AG04450 (cell line): ENCODE data around the gene MPND. TPM values are rescaled to one million over a fixed set of nuclear protein-coding genes. Genes with fewer than 3 reads are reported as not detected.

Experiments
- CTCF ChIA-PET: fragments of 300-600, 350-600 bp; formaldehyde crosslinking; extraction: SDS; loops from one replicate; lab custom pipeline; 2022; ENCODE audit warnings: antibody characterized with exemption, inconsistent platforms; lab: Charles Lee
- POLR2A ChIA-PET: fragments of 350-600 bp; formaldehyde crosslinking; extraction: SDS; loops from one replicate; lab custom pipeline; 2021; ENCODE audit warnings: antibody characterized with exemption, inconsistent platforms; lab: Yijun Ruan, JAX
- DNase-seq: peaks from one replicate; pipeline ENCODE4 v3.0.0-alpha.2; 2011; ENCODE audit warnings: low read depth, low spot score
- H3K27ac ChIP-seq: one replicate; pipeline ENCODE4 v1.5.1; 2012; ENCODE audit warnings: low read depth, low read length, control low read depth
- H3K27me3 ChIP-seq: one replicate; pipeline ENCODE4 v1.6.0; 2012; ENCODE audit warnings: low read length; ENCODE audit not compliant: control insufficient read depth, insufficient read depth
- H3K4me3 ChIP-seq: 2 replicates; pipeline ENCODE4 v1.5.1; 2011; ENCODE audit warnings: mild to moderate bottlenecking, low read depth, low read length, control low read depth
- H3K9me3 ChIP-seq: 2 replicates; pipeline ENCODE4 v1.5.1; 2012; ENCODE audit warnings: low read length; ENCODE audit not compliant: control insufficient read depth, insufficient read depth
- CTCF ChIP-seq: IDR thresholded peaks from 2 replicates; pipeline ENCODE4 v1.5.1; 2011; ENCODE audit warnings: low read depth, low read length, control low read depth, inconsistent platforms
- polyA plus RNA-seq: library from polyadenylated mRNA; depleted of rRNA; stranded (reverse); fragments of >200 nt; gene quantifications from 2 replicates; pipeline ENCODE4 v1.2.3, GENCODE V29; 2011

MPND gene
- polyA plus RNA-seq, 1 experiment = 5.1 TPM

GRCh38 chr19:4352701-4353121, 9.3 kb downstream of the MPND start:
- POLR2A ChIA-PET = interaction anchor here (0.6 to 1.8 kb wide), 4 partner anchors 10 to 119 kb away, joined by 4 to 13 read pairs (median 4); partner anchors contain the start of gene MPND
- peak; percentile 80 for TF ChIP-seq CTCF
- Histone ChIP-seq H3K27me3 (no peaks in the 10 kb centered on the region), H3K4me3 (no peak overlapping the region), H3K27ac (no peak overlapping the region), H3K9me3 (no peaks in the 10 kb centered on the region)
- no peak for DNase-seq
- CTCF ChIA-PET = interaction anchor here (0.5 to 2.8 kb wide), 28 partner anchors 9 to 1576 kb away, joined by 3 to 58 read pairs (median 4); partner anchors contain the start of genes CHAF1A, HDGFL2, MPND and YJU2

- POLR2A ChIA-PET = no interaction called here
- CTCF ChIA-PET = no interaction called here
- TF ChIP-seq CTCF = no peak
- no peak overlapping the region for H3K27ac ChIP-seq
- H3K4me3 ChIP-seq = no peak overlapping the region
- no peak for DNase-seq
- H3K27me3 ChIP-seq = no peaks in the 10 kb centered on the region
- H3K9me3 ChIP-seq = no peaks in the 10 kb centered on the region
Observed at GRCh38 chr19:4354282-4354681, 10.9 kb downstream of the MPND start.

- H3K4me3 ChIP-seq = no peak overlapping the region
- DNase-seq = no peak
- TF ChIP-seq CTCF = no peak
- H3K9me3 ChIP-seq = no peaks in the 10 kb centered on the region
- ChIA-PET CTCF (interaction anchor here (0.6 kb wide), 1 partner anchor 17 kb away, joined by 3 read pairs; no protein-coding TSS in a partner anchor), POLR2A (interaction anchor here (0.6 kb wide), 2 partner anchors 27 to 30 kb away, joined by 6 to 7 read pairs; no protein-coding TSS in a partner anchor)
- H3K27me3 ChIP-seq = no peaks in the 10 kb centered on the region
- no peak overlapping the region for H3K27ac ChIP-seq
Observed at GRCh38 chr19:4354897-4355296, 11.5 kb downstream of the MPND start.

- CTCF ChIA-PET = no interaction called here
- Histone ChIP-seq H3K4me3 (no peak overlapping the region), H3K27me3 (no peaks in the 10 kb centered on the region), H3K9me3 (no peaks in the 10 kb centered on the region; the same call in 1 of the 2 replicates), H3K27ac (no peak overlapping the region)
- TF ChIP-seq CTCF = no peak
- no peak for DNase-seq
- POLR2A ChIA-PET = no interaction called here
Observed at GRCh38 chr19:4357095-4357797, 13.9 kb downstream of the MPND start.

DNA sequence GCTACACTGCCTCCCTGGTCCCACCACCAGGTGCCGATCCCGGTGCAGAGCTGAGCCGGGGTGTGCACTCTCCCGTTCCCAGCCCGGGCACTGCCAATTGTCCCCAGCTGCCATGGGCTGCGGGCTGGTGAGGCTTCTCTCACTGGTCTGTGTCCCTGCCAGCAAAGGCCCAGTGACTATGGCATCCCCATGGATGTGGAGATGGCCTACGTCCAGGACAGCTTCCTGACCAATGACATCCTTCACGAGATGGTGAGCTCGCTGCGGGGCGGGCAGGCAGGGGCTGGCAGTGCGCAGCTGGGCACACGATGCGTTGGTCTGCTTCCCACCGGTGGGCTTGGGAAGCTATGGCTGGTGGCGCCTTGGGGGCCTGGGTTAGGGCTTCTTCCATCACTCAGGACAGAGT, 14.6 kb downstream of the MPND start:
- CTCF ChIA-PET = interaction anchor here (1.1 kb wide), 1 partner anchor 91 kb away, joined by 3 read pairs; no protein-coding TSS in a partner anchor
- no peak for DNase-seq
- no peak for TF ChIP-seq CTCF
- Histone ChIP-seq H3K27me3 (no peaks in the 10 kb centered on the region), H3K27ac (no peak overlapping the region), H3K4me3 (no peak overlapping the region), H3K9me3 (no peaks in the 10 kb centered on the region; the same call in 1 of the 2 replicates)
- POLR2A ChIA-PET = interaction anchor here (0.7 kb wide), 1 partner anchor 42 kb away, joined by 3 read pairs; the partner anchor contains the start of gene SH3GL1
